ENCODE results near the gene NLGN2. TPM values are rescaled to one million over a fixed set of nuclear protein-coding genes. Genes with fewer than 3 reads are reported as not detected.
A peak's percentile ranks its signal among the peaks of the same experiment; 100 is the strongest.

Gene NLGN2
- polyA plus RNA-seq, 4 donors, result 0.22 to 6.1 (median 2.6) TPM

- Histone ChIP-seq H3K9me3 (ENCODE audit: control insufficient read depth in 2 of 2, insufficient read depth in 1 of 2, low read depth in 1 of 2, low read length in 1 of 2) (no peaks in the 10 kb centered on the region), H3K27me3 (ENCODE audit: control insufficient read depth in 3 of 3, insufficient read depth in 3 of 3, low read length in 3 of 3) (peaks cover 0 to 6% (median 0%) of the 10 kb centered on the region in 3 donors), H3K36me3 (ENCODE audit: control insufficient read depth in 3 of 3, insufficient read depth in 2 of 3, low read depth in 1 of 3, low read length in 3 of 3) (peaks cover 0 to 8% (median 0%) of the 10 kb centered on the region in 3 donors), H3K27ac (ENCODE audit: low read depth in 1 of 3, low read length in 2 of 3) (no peak overlapping the region), H3K4me3 (ENCODE audit: low read depth in 1 of 3, low read length in 3 of 3) (no peak overlapping the region), H3K4me1 (ENCODE audit: control insufficient read depth in 3 of 3, insufficient read depth in 2 of 3, low read depth in 1 of 3, low read length in 2 of 3) (peaks cover 0 to 15% (median 0%) of the 10 kb centered on the region in 3 donors)
- no peak for FAIRE-seq
- no peak for DNase-seq
- WGBS, 3 donors, result 85 to 95% (median 91%) methylated on average over 4 of the region's 4 CpGs
Measured at GRCh38 chr17:7396147-7396546, 11.5 kb upstream of the NLGN2 start.

DNA sequence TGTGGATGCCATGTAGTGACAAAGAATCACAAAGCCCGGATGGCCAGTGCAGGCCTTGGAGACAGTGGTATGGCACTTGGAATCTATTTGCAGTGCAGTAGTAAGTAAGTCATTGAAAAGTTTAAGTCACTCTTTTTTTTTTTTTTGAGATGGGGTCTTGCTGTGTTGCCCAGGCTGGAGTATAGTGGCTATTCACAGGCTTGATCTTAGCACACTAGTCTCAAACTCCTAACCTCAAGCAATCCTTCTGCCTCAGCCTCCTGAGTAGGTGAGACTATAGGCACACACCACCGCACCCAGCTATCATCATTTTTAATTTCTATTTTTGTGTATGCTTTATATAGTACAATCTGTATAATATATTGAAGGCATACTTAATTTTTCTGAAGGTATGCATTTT, 9.0 kb upstream of the NLGN2 start:
- H3K4me3 ChIP-seq (ENCODE audit: low read depth in 1 of 3, low read length in 3 of 3), result no peak overlapping the region
- H3K27ac ChIP-seq (ENCODE audit: low read depth in 1 of 3, low read length in 2 of 3), result no peak overlapping the region
- WGBS, 3 donors, result 90 to 94% (median 94%) methylated on average over 2 of the region's 2 CpGs
- H3K9me3 ChIP-seq (ENCODE audit: control insufficient read depth in 2 of 2, insufficient read depth in 1 of 2, low read depth in 1 of 2, low read length in 1 of 2), result no peaks in the 10 kb centered on the region
- H3K4me1 ChIP-seq (ENCODE audit: control insufficient read depth in 3 of 3, insufficient read depth in 2 of 3, low read depth in 1 of 3, low read length in 2 of 3), result peaks cover 0 to 26% (median 7%) of the 10 kb centered on the region in 3 donors
- peaks cover 0 to under 1% (median 0%) of the 10 kb centered on the region in 3 donors for H3K27me3 ChIP-seq (ENCODE audit: control insufficient read depth in 3 of 3, insufficient read depth in 3 of 3, low read length in 3 of 3)
- FAIRE-seq (no peak), DNase-seq (no peak)
- H3K36me3 ChIP-seq (ENCODE audit: control insufficient read depth in 3 of 3, insufficient read depth in 2 of 3, low read depth in 1 of 3, low read length in 3 of 3), result no peaks in the 10 kb centered on the region

- H3K4me3 ChIP-seq (ENCODE audit: low read depth in 1 of 3, low read length in 3 of 3), result peak overlapping the region; percentile 57 to 84 (median 80)
- WGBS, 3 donors, result 5 to 12% (median 9%) methylated on average over 16 of the region's 16 CpGs
- peaks cover 0 to 20% (median 7%) of the 10 kb centered on the region in 3 donors for H3K4me1 ChIP-seq (ENCODE audit: control insufficient read depth in 3 of 3, insufficient read depth in 2 of 3, low read depth in 1 of 3, low read length in 2 of 3)
- H3K27me3 ChIP-seq (ENCODE audit: control insufficient read depth in 3 of 3, insufficient read depth in 3 of 3, low read length in 3 of 3), result peaks cover 0 to 32% (median 0%) of the 10 kb centered on the region in 3 donors
- peak overlapping the region; percentile 95 to 98 (median 98) for H3K27ac ChIP-seq (ENCODE audit: low read depth in 1 of 3, low read length in 2 of 3)
- H3K36me3 ChIP-seq (ENCODE audit: control insufficient read depth in 3 of 3, insufficient read depth in 2 of 3, low read depth in 1 of 3, low read length in 3 of 3), result no peaks in the 10 kb centered on the region
- DNase-seq (peak; percentile 94 to 95), FAIRE-seq (no peak)
- no peaks in the 10 kb centered on the region for H3K9me3 ChIP-seq (ENCODE audit: control insufficient read depth in 2 of 2, insufficient read depth in 1 of 2, low read depth in 1 of 2, low read length in 1 of 2)
Measured at GRCh38 chr17:7403043-7403726, 4.5 kb upstream of the NLGN2 start.

- peak overlapping the region; percentile 95 to 98 (median 98) for H3K27ac ChIP-seq (ENCODE audit: low read depth in 1 of 3, low read length in 2 of 3)
- peaks cover 0 to 20% (median 7%) of the 10 kb centered on the region in 3 donors for H3K4me1 ChIP-seq (ENCODE audit: control insufficient read depth in 3 of 3, insufficient read depth in 2 of 3, low read depth in 1 of 3, low read length in 2 of 3)
- peaks cover 0 to 2% (median 0%) of the 10 kb centered on the region in 3 donors for H3K36me3 ChIP-seq (ENCODE audit: control insufficient read depth in 3 of 3, insufficient read depth in 2 of 3, low read depth in 1 of 3, low read length in 3 of 3)
- H3K9me3 ChIP-seq (ENCODE audit: control insufficient read depth in 2 of 2, insufficient read depth in 1 of 2, low read depth in 1 of 2, low read length in 1 of 2), result no peaks in the 10 kb centered on the region
- no peak for DNase-seq
- H3K27me3 ChIP-seq (ENCODE audit: control insufficient read depth in 3 of 3, insufficient read depth in 3 of 3, low read length in 3 of 3), result peaks cover 0 to 35% (median 0%) of the 10 kb centered on the region in 3 donors
- no peak for FAIRE-seq
- H3K4me3 ChIP-seq (ENCODE audit: low read depth in 1 of 3, low read length in 3 of 3), result peak overlapping the region; percentile 57 to 84 (median 80)
- 0 to 1% (median 1%) methylated on average over 13 of the region's 13 CpGs for WGBS, 3 donors
Measured at GRCh38 chr17:7403727-7403976, 4.0 kb upstream of the NLGN2 start.

GRCh38 chr17:7403977-7404736, 3.5 kb upstream of the NLGN2 start, which contains the start of gene TMEM256:
Gene TMEM256 (minus strand): TSS chr17:7404097. CDS start chr17:7404084, 13 bp downstream.
- DNase-seq, result peak; percentile 99 to 100
- H3K4me1 ChIP-seq (ENCODE audit: control insufficient read depth in 3 of 3, insufficient read depth in 2 of 3, low read depth in 1 of 3, low read length in 2 of 3), result peaks cover 0 to 20% (median 7%) of the 10 kb centered on the region in 3 donors
- H3K9me3 ChIP-seq (ENCODE audit: control insufficient read depth in 2 of 2, insufficient read depth in 1 of 2, low read depth in 1 of 2, low read length in 1 of 2), result no peaks in the 10 kb centered on the region
- peak; percentile 30 for FAIRE-seq
- 0 to 1% (median 0%) methylated on average over 42 to 49 of the region's 49 CpGs for WGBS, 3 donors
- H3K36me3 ChIP-seq (ENCODE audit: control insufficient read depth in 3 of 3, insufficient read depth in 2 of 3, low read depth in 1 of 3, low read length in 3 of 3), result peaks cover 0 to 6% (median 0%) of the 10 kb centered on the region in 3 donors
- H3K4me3 ChIP-seq (ENCODE audit: low read depth in 1 of 3, low read length in 3 of 3), result peak within 1 kb of the TSS; percentile 57 to 84 (median 80)
- peak within 1 kb of the TSS; percentile 95 to 98 (median 98) for H3K27ac ChIP-seq (ENCODE audit: low read depth in 1 of 3, low read length in 2 of 3)
- H3K27me3 ChIP-seq (ENCODE audit: control insufficient read depth in 3 of 3, insufficient read depth in 3 of 3, low read length in 3 of 3), result peaks cover 0 to 40% (median 0%) of the 10 kb centered on the region in 3 donors

DNA sequence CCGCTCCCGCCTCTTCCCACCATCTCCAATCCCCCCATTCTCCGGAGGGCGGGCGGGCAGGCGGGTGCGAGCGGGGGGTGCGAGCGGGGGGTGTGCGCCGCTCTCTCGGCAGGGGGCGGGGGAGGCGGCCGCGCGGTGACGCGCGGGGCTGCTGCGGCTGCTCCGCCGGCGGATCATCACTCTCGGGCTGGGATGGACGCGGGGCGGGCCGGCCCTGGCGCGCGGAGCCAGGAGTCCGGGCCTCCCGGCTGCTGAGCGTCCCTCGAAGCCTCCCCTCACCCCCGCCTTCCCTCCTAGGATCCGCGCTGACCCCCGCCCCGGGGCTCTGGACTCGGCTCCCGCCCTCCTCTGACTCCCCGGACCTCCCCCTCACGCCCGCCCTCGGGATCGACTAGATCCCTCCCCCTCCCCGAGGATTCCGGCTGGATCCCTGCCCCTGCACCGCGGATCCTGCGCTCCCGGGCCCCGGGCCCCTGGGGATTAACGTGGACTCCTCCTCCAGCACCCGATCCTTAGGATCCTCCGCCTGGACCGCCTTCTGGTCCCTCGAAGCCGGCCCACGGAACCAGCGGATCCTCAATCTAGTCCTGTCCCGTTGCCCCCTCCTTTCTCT, 2.8 kb upstream of the NLGN2 start:
- WGBS, 3 donors, result 0 to 1% (median 1%) methylated on average over 31 to 65 of the region's 65 CpGs
- H3K9me3 ChIP-seq (ENCODE audit: control insufficient read depth in 2 of 2, insufficient read depth in 1 of 2, low read depth in 1 of 2, low read length in 1 of 2), result no peaks in the 10 kb centered on the region
- no peak for DNase-seq

DNA sequence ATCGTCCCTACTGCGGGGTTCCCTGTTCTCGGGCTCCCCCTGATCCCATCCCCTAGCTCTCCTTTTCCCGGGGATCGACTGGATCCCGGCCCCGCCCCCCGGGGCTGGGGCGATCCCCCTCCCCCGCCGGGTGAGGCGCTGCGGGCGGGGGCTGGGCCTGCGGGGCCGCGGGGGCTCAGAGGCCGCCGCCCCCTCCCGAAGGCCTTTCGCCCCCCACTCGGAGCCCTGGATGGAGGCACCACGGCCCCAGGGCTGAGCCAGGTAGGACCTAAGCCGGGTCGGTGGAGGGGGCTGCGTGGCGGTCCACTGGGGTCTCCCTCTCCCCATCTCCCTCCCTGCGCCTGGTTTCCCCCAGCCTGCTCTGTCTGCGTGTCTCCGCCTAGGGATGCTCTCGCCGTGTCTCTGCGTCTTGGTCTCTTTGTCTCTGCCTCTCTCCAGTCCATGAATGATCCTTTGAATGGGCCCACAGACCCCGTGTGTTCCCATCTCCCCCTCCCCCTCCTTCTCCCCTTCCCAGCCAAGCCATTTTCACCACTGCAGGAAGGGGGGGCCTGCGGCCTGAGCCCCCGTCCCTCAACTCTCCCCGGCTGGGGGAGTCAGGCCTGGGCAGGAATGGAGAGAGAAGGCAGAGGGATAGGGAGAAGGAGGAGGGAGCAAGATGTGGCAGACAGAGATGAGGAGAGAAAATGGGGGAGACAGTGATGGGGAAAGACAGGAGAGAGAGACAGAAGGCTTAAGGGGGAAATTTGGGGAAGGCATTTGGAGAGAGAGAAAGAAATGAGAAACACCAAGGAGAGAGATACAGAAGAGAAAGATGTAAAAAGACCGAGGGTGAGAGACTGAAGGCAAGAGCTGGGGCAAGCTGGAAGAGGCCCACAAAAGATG, 2.1 kb upstream of the NLGN2 start:
- Histone ChIP-seq H3K9me3 (ENCODE audit: control insufficient read depth in 2 of 2, insufficient read depth in 1 of 2, low read depth in 1 of 2, low read length in 1 of 2) (no peaks in the 10 kb centered on the region), H3K4me3 (ENCODE audit: low read depth in 1 of 3, low read length in 3 of 3) (peak overlapping the region; percentile 38 to 62 (median 49)), H3K27ac (ENCODE audit: low read depth in 1 of 3, low read length in 2 of 3) (peak overlapping the region in 1 of 3 donors; percentile 63), H3K4me1 (ENCODE audit: control insufficient read depth in 3 of 3, insufficient read depth in 2 of 3, low read depth in 1 of 3, low read length in 2 of 3) (peaks cover 0 to 20% (median 7%) of the 10 kb centered on the region in 3 donors), H3K27me3 (ENCODE audit: control insufficient read depth in 3 of 3, insufficient read depth in 3 of 3, low read length in 3 of 3) (peaks cover 0 to 51% (median 0%) of the 10 kb centered on the region in 3 donors), H3K36me3 (ENCODE audit: control insufficient read depth in 3 of 3, insufficient read depth in 2 of 3, low read depth in 1 of 3, low read length in 3 of 3) (peaks cover 0 to 11% (median 0%) of the 10 kb centered on the region in 3 donors)
- 9 to 21% (median 14%) methylated on average over 24 to 38 of the region's 38 CpGs for WGBS, 3 donors
- peak in 1 of 2 donors; percentile 24 for DNase-seq
- FAIRE-seq, result no peak

More for the DNA sequence above, 2.8 kb upstream of the NLGN2 start:
- Histone ChIP-seq H3K36me3 (ENCODE audit: control insufficient read depth in 3 of 3, insufficient read depth in 2 of 3, low read depth in 1 of 3, low read length in 3 of 3) (peaks cover 0 to 6% (median 0%) of the 10 kb centered on the region in 3 donors), H3K27me3 (ENCODE audit: control insufficient read depth in 3 of 3, insufficient read depth in 3 of 3, low read length in 3 of 3) (peaks cover 0 to 46% (median 0%) of the 10 kb centered on the region in 3 donors), H3K4me1 (ENCODE audit: control insufficient read depth in 3 of 3, insufficient read depth in 2 of 3, low read depth in 1 of 3, low read length in 2 of 3) (peaks cover 0 to 20% (median 7%) of the 10 kb centered on the region in 3 donors), H3K4me3 (ENCODE audit: low read depth in 1 of 3, low read length in 3 of 3) (peak overlapping the region; percentile 38 to 62 (median 49)), H3K27ac (ENCODE audit: low read depth in 1 of 3, low read length in 2 of 3) (peak overlapping the region in 2 of 3 donors; percentile 85 to 95)
- FAIRE-seq, result no peak
